Measurements from ENCODE around the gene EPHX1. TPM values are rescaled to one million over a fixed set of nuclear protein-coding genes. Genes with fewer than 3 reads are reported as not detected.

Gene EPHX1
- total and polyA plus RNA-seq, 2 of the 8 experiments (the other 6 are each of a cell fraction or from before 2014, with no cell fraction given), result 45.3 to 79.1 TPM

GRCh38 chr1:225848030-225848955 is 38.4 kb downstream of the EPHX1 start:
- H3K4me1 ChIP-seq (replicated peaks in 1 of 4; ENCODE audit: control insufficient read depth in 3 of 4, insufficient read depth in 4 of 4, low read length in 3 of 4), result peaks cover 0 to 8% (median 4%) of the 10 kb centered on the region in 4 experiments; a peak in 5 of 7 replicates
- TF ChIP-seq ZNF274 (IDR thresholded peaks at IDR 0.05; ENCODE audit: borderline replicate concordance, extremely low read depth, low read length) (no peak), TEAD4 (IDR thresholded peaks at IDR 0.05; ENCODE audit: low read depth, low read length) (no peak)

More at GRCh38 chr1:225848030-225848955, 38.4 kb downstream of the EPHX1 start:
- H2AFZ ChIP-seq (ENCODE audit: low read length), result no peak overlapping the region
- H4K5ac ChIP-seq (ENCODE audit: insufficient read length, low read depth, low read length), result no peak overlapping the region
- no peaks in the 10 kb centered on the region for H3K79me2 ChIP-seq (ENCODE audit: control insufficient read depth in 1 of 2, insufficient read depth in 2 of 2, low read length in 2 of 2)
- peaks cover 2 to 10% of the 10 kb centered on the region in 2 experiments; a peak in 3 of 4 replicates for H3K9me3 ChIP-seq (ENCODE audit: insufficient read depth in 2 of 2, low read depth in 1 of 2, low read length in 1 of 2)
- H4K20me1 ChIP-seq (replicated peaks in 1 of 2; ENCODE audit: control insufficient read depth in 1 of 2, insufficient read depth in 2 of 2, low read length in 2 of 2), result peaks cover 4 to 8% of the 10 kb centered on the region in 2 experiments
- H3K4me3 ChIP-seq (ENCODE audit: extremely low read depth in 1 of 4, insufficient read depth in 2 of 4, low read depth in 3 of 4, low read length in 4 of 4), result no peak overlapping the region
- no peak overlapping the region for H2AK5ac ChIP-seq (ENCODE audit: low read depth, low read length)
- H2BK120ac ChIP-seq (replicated peaks; ENCODE audit: low read depth, low read length), result no peak overlapping the region
- no peak overlapping the region for H2BK12ac ChIP-seq (ENCODE audit: low read depth, low read length)
- H3K27ac ChIP-seq (ENCODE audit: low read depth, low read length), result no peak overlapping the region
- no peak for FAIRE-seq
- H3K79me1 ChIP-seq (ENCODE audit: low read depth, low read length), result no peaks in the 10 kb centered on the region; the same call in 1 of the 2 replicates
- no peak overlapping the region for H3K56ac ChIP-seq (replicated peaks; ENCODE audit: insufficient read length, low read depth, low read length)
- H3K36me3 ChIP-seq (ENCODE audit: control insufficient read depth in 2 of 4, insufficient read depth in 4 of 4, low read length in 3 of 4), result peaks cover 3 to 27% (median 7%) of the 10 kb centered on the region in 4 experiments; a peak in 6 of 8 replicates
- WGBS, 2 experiments (ENCODE audit: extremely low coverage in 1 of 2, insufficient coverage in 1 of 2, insufficient read length in 1 of 2, insufficient replicate concordance in 2 of 2, low coverage in 1 of 2, low lambda C conversion rate in 2 of 2, missing lambda C conversion rate in 1 of 2), result 92% methylated on average over 16 of the region's 16 CpGs; no CpG with 5 or more reads in 1 of the 2 experiments
- no peak overlapping the region for H3K14ac ChIP-seq (ENCODE audit: insufficient read length)
- ChIA-PET CTCF (ENCODE audit: partially characterized antibody) (interaction anchor here (0.7 to 3.7 kb wide), 7 partner anchors 30 to 372 kb away, joined by 3 to 21 read pairs (median 3); no protein-coding TSS in a partner anchor), POLR2A (ENCODE audit: partially characterized antibody) (interaction anchor here (1.0 to 1.6 kb wide), 2 partner anchors 11 to 380 kb away, joined by 3 to 4 read pairs; no protein-coding TSS in a partner anchor)
- no peak for DNase-seq (ENCODE audit: low read depth in 1 of 2, low spot score in 2 of 2)
- no peak overlapping the region for H2BK20ac ChIP-seq (ENCODE audit: low read length)
- peak overlapping the region; percentile 8; the same call in 1 of the 2 replicates for H4K8ac ChIP-seq (ENCODE audit: extremely low read depth, insufficient read depth, low read length)
- H3K9ac ChIP-seq (replicated peaks in 1 of 4; ENCODE audit: extremely low read depth in 1 of 4, low read depth in 3 of 4, low read length in 3 of 4), result no peak overlapping the region
- H3K18ac ChIP-seq (ENCODE audit: extremely low read depth, low read length), result no peak overlapping the region
- no peak overlapping the region for H2BK15ac ChIP-seq (ENCODE audit: low read length)
- H2BK5ac ChIP-seq (ENCODE audit: low read depth, low read length), result no peak overlapping the region; the same call in 1 of the 2 replicates
- H3K4me2 ChIP-seq (ENCODE audit: insufficient read depth in 1 of 2, low read depth in 2 of 2, low read length in 2 of 2), result no peak overlapping the region
- H3K23me2 ChIP-seq (ENCODE audit: low read depth, low read length), result no peaks in the 10 kb centered on the region
- no peak overlapping the region for H3K23ac ChIP-seq (ENCODE audit: insufficient read length)
- no peaks in the 10 kb centered on the region; a peak in 1 of 7 replicates for H3K27me3 ChIP-seq (replicated peaks in 1 of 4; ENCODE audit: control insufficient read depth in 3 of 4, extremely low read depth in 1 of 4, insufficient read depth in 3 of 4, low read length in 3 of 4)
- H4K91ac ChIP-seq (replicated peaks; ENCODE audit: insufficient read length, low read length), result no peak overlapping the region
- no peak overlapping the region for H3K4ac ChIP-seq (replicated peaks; ENCODE audit: insufficient read length, low read depth, low read length)
